GM23338 (cell line): ENCODE measurements around the gene CNIH3.

Source experiments
- CREB1 ChIP-seq: fragments of 250-450 bp; sonication (Bioruptor Pico); IDR thresholded peaks from 2 replicates; pipeline ENCODE4 v1.5.0; 2020; ENCODE audit warnings: low read depth, mild to moderate bottlenecking, moderate library complexity
- CTCF ChIP-seq, 2 experiments: fragments of 200-600 bp in 1 of 2; sonication (generic) in 1 of 2; conservative IDR thresholded peaks; 2 replicates each; pipeline versions ENCODE4 v1.5.1 to v1.6.1; 2016 to 2017; ENCODE audit warnings: antibody characterized with exemption in 2 of 2, low read depth in 2 of 2, mild to moderate bottlenecking in 2 of 2, moderate library complexity in 1 of 2
- EZH2phosphoT487 ChIP-seq: fragments of 200-600 bp; sonication (generic); IDR thresholded peaks from one replicate; pipeline ENCODE4 v1.8.1; 2018; ENCODE audit warnings: antibody characterized with exemption; ENCODE audit not compliant: unreplicated experiment
- POLR2AphosphoS5 ChIP-seq: IDR thresholded peaks from 2 replicates; pipeline ENCODE4 v1.6.1; 2016; ENCODE audit warnings: antibody characterized with exemption, low read depth
- REST ChIP-seq: IDR thresholded peaks from one replicate; pipeline ENCODE4 v1.6.1; 2018; ENCODE audit warnings: antibody characterized with exemption; ENCODE audit not compliant: unreplicated experiment
- ZNF331 ChIP-seq: fragments of 250-450 bp; sonication (Bioruptor Pico); IDR thresholded peaks from 2 replicates; pipeline ENCODE4 v1.5.0; 2020; ENCODE audit warnings: low read depth, mild to moderate bottlenecking, moderate library complexity

- TF ChIP-seq CTCF (conservative IDR thresholded peaks at IDR 0.05; ENCODE audit: low read depth in 2 of 2) = no peak
- TF ChIP-seq POLR2AphosphoS5 = no peak
- TF ChIP-seq EZH2phosphoT487 = no peak
- TF ChIP-seq REST = no peak
- no peak for TF ChIP-seq CREB1 (CRISPR knock-in tag)
- TF ChIP-seq ZNF331 (CRISPR knock-in tag) = no peak
Measured at GRCh38 chr1:224733027-224733911, 117.2 kb downstream of the CNIH3 start.
